Measurements from ENCODE around the gene F8. TPM values are rescaled to one million over a fixed set of nuclear protein-coding genes. Genes with fewer than 3 reads are reported as not detected.

The F8 gene
- total RNA-seq, 6 donors from 2014 or later: 4.3 to 47.1 (median 21.7) TPM

DNA sequence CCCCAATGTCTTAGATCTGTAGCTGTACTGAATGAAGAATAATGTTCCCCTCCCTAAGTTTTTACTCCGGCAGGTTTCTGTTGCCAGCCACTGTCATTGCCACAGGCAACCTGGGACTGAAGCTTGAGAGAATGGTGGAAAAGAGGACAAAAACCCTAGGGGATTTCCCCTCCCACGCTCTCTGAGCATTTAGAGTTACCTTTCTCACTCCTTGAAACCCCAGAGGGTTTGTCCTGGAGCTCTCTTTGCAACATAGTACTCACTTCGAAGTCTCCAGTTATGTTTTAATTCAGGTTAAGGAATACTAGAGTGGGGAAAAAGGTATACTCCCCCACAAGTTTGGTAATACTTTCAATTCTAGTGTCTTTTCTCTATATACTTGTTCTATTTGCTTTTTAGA, 31.5 kb downstream of the F8 start:
- H3K4me3 ChIP-seq: no peak overlapping the region
- no peak for ATAC-seq (ENCODE audit: low FRiP score in 2 of 2)

GRCh38 chrX:154990496-154990895, 32.0 kb downstream of the F8 start:
- TF ChIP-seq EP300 (IDR thresholded peaks at IDR 0.05) (no peak), CTCF (IDR thresholded peaks at IDR 0.05) (no peak), POLR2A (IDR thresholded peaks at IDR 0.05) (no peak), POLR2AphosphoS5 (IDR thresholded peaks at IDR 0.05) (no peak)
- no peak overlapping the region for H3K4me3 ChIP-seq
- no peaks in the 10 kb centered on the region for H3K4me1 ChIP-seq
- DNase-seq (no peak), ATAC-seq (ENCODE audit: low FRiP score in 2 of 2) (no peak)
- H3K36me3 ChIP-seq: no peaks in the 10 kb centered on the region
- 69 to 75% methylated on average over 3 of the region's 3 CpGs for WGBS, 2 donors
- H3K27me3 ChIP-seq: no peaks in the 10 kb centered on the region
- no peak overlapping the region for H3K27ac ChIP-seq
- H3K9me3 ChIP-seq: no peaks in the 10 kb centered on the region

More for the DNA sequence above, 31.5 kb downstream of the F8 start:
- H3K27ac ChIP-seq: no peak overlapping the region
- no peak for TF ChIP-seq POLR2A (IDR thresholded peaks at IDR 0.05)
- no peaks in the 10 kb centered on the region for H3K27me3 ChIP-seq
- no peak for DNase-seq
- H3K4me1 ChIP-seq: no peaks in the 10 kb centered on the region
- 67 to 89% methylated on average over 3 of the region's 3 CpGs for WGBS, 2 donors
- no peaks in the 10 kb centered on the region for H3K9me3 ChIP-seq
- H3K36me3 ChIP-seq: no peaks in the 10 kb centered on the region

DNA sequence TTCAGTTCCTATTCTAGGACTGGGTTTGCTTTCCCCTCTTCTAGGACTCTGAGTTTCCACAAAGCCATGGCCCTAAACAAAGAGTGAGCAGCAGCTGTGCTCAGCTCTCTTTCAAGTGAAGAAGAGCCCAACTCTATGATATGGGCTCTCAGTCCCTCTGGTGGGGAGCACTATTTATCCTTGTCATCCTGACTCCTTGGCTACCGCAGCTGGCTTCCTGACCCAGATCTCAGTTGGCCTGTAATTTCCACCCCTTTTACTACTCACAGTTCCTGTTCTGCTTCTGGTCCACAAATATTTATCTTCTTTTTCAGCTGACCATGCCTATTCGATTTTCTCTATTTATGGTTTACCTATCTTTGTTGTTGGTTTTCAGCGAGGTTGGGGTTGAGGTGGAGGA, 33.8 kb downstream of the F8 start:
- ATAC-seq (ENCODE audit: low FRiP score in 2 of 2) (no peak), DNase-seq (no peak)
- TF ChIP-seq POLR2A (IDR thresholded peaks at IDR 0.05) (no peak), EP300 (IDR thresholded peaks at IDR 0.05) (no peak), POLR2AphosphoS5 (IDR thresholded peaks at IDR 0.05) (no peak), CTCF (IDR thresholded peaks at IDR 0.05) (no peak)
- no peaks in the 10 kb centered on the region for H3K4me1 ChIP-seq
- no peaks in the 10 kb centered on the region for H3K36me3 ChIP-seq
- H3K4me3 ChIP-seq: no peak overlapping the region
- 60 to 65% methylated on average over 3 of the region's 3 CpGs for WGBS, 2 donors
- H3K9me3 ChIP-seq: no peaks in the 10 kb centered on the region
- H3K27ac ChIP-seq: no peak overlapping the region
- H3K27me3 ChIP-seq: no peaks in the 10 kb centered on the region

DNA sequence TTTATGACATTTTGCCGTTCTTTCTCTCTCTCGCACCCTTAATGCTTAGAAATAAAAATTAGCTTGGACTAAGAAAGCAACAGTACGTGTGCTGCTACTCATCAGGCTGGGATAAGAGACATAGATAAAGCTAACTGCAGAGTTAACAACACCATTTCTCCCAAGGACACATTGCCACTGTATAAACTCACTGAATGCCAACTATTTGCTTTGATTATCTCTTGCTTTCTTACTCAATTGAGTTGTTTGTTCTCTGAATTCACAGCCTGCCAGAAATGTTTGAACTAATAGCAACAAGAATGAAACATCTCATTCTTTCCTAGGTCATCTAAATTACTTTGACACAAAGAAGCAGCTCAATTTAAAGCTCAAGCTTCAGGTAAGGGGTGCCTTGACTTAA, 34.6 kb downstream of the F8 start:
- Histone ChIP-seq H3K36me3 (no peaks in the 10 kb centered on the region), H3K27ac (no peak overlapping the region), H3K27me3 (no peaks in the 10 kb centered on the region), H3K4me3 (no peak overlapping the region), H3K9me3 (no peaks in the 10 kb centered on the region), H3K4me1 (no peaks in the 10 kb centered on the region)
- DNase-seq: no peak
- TF ChIP-seq POLR2A (IDR thresholded peaks at IDR 0.05): no peak
- no peak for TF ChIP-seq CTCF (IDR thresholded peaks at IDR 0.05)
- ATAC-seq (ENCODE audit: low FRiP score in 2 of 2): no peak
- 60 to 65% methylated on average over 3 of the region's 3 CpGs for WGBS, 2 donors

- no peaks in the 10 kb centered on the region for H3K9me3 ChIP-seq
- H3K4me1 ChIP-seq: no peaks in the 10 kb centered on the region
- 64% methylated on average over 3 of the region's 3 CpGs for whole genome bisulfite sequencing, 2 donors
- no peak for ATAC-seq (ENCODE audit: low FRiP score in 2 of 2)
- H3K36me3 ChIP-seq: no peaks in the 10 kb centered on the region
- no peak overlapping the region for H3K27ac ChIP-seq
- no peak overlapping the region for H3K4me3 ChIP-seq
- DNase-seq: no peak
- TF ChIP-seq CTCF (IDR thresholded peaks at IDR 0.05): no peak
- H3K27me3 ChIP-seq: no peaks in the 10 kb centered on the region
These were observed 35.5 kb downstream of the F8 start for GRCh38 chrX:154986826-154987575.
